Gastrocnemius medialis (tissue), 4 donors: ENCODE measurements around the gene SFI1. TPM values are rescaled to one million over a fixed set of nuclear protein-coding genes. Genes with fewer than 3 reads are reported as not detected.

Source experiments
- ATAC-seq, 2 donors: fragments of 150-250 bp; one replicate each; pipeline ENCODE4 v1.9.1; 2016
- DNase-seq, 2 donors: peaks; one replicate each; pipeline ENCODE4 v3.0.0-alpha.2; 2019
- H3K27ac ChIP-seq, 4 donors: fragments of 200-600 bp; sonication (generic); 1 replicate in 1 of 4; 2 replicates in 3 of 4; pipeline ENCODE4 v1.5.1; 2016 to 2018; ENCODE audit warnings: mild to moderate bottlenecking in 2 of 4, moderate library complexity in 1 of 4
- H3K27me3 ChIP-seq, 3 donors: fragments of 200-600 bp; sonication (generic) in 2 of 3; 1 replicate in 1 of 3; 2 replicates in 2 of 3; pipeline versions ENCODE4 v1.5.1 to v1.6.0; 2016 to 2019; ENCODE audit warnings: mild to moderate bottlenecking in 1 of 3, moderate library complexity in 1 of 3
- H3K36me3 ChIP-seq, 2 donors: fragments of 200-600 bp; sonication (generic) in 1 of 2; one replicate each; pipeline ENCODE4 v1.5.1; 2017 to 2018
- H3K4me1 ChIP-seq, 2 donors: fragments of 200-600 bp; sonication (generic) in 1 of 2; one replicate each; pipeline ENCODE4 v1.5.1; 2016 to 2017; ENCODE audit warnings: mild to moderate bottlenecking in 2 of 2
- H3K4me3 ChIP-seq, 4 donors: fragments of 200-600 bp; sonication (generic) in 3 of 4; 1 replicate in 1 of 4; 2 replicates in 3 of 4; pipeline ENCODE4 v1.5.1; 2016 to 2019; ENCODE audit warnings: mild to moderate bottlenecking in 2 of 4
- H3K9me3 ChIP-seq, 3 donors: fragments of 200-600 bp; sonication (generic) in 2 of 3; 1 replicate in 1 of 3; 2 replicates in 2 of 3; pipeline ENCODE4 v1.5.1; 2016 to 2019
- CTCF ChIP-seq, 5 experiments: fragments of 450-650 bp in 3 of 5; fragments of 200-600 bp in 2 of 5; sonication (generic) in 2 of 5; IDR thresholded peaks in 4 of 5; conservative IDR thresholded peaks in 1 of 5; 1 replicate in 4 of 5; 2 replicates in 1 of 5; pipeline ENCODE4 v1.5.1; 2016 to 2019; ENCODE audit warnings: antibody characterized with exemption in 5 of 5, mild to moderate bottlenecking in 3 of 5, moderate library complexity in 3 of 5
- POLR2A ChIP-seq, 2 donors: fragments of 450-650 bp; IDR thresholded peaks; one replicate each; pipeline ENCODE4 v1.6.1; 2017; ENCODE audit warnings: antibody characterized with exemption in 2 of 2, mild to moderate bottlenecking in 2 of 2, moderate library complexity in 2 of 2
- in situ Hi-C, 4 donors: fragments of 200-750 bp; cut with MboI; loops; one replicate each; pipeline versions ENCODE4 v1.15.0 to v1.8.0; 2017; ENCODE audit warnings: low sequenced_read_pairs in 4 of 4
- intact Hi-C: fragments of 100-400 bp; cut with DNase I; formaldehyde crosslinking; loops from one replicate; pipeline ENCODE4 v1.15.1; 2023; ENCODE audit warnings: low total_unique reads
- total RNA-seq, 4 donors: library from RNA; depleted of rRNA; stranded (reverse); fragments of >200 nt; gene quantifications; one replicate each; pipeline versions ENCODE4 v1.1.0 to v1.2.3, GENCODE V29; 2016

The SFI1 gene
- total RNA-seq, 4 donors from 2014 or later: 1.1 to 12.6 (median 2.7) TPM

DNA sequence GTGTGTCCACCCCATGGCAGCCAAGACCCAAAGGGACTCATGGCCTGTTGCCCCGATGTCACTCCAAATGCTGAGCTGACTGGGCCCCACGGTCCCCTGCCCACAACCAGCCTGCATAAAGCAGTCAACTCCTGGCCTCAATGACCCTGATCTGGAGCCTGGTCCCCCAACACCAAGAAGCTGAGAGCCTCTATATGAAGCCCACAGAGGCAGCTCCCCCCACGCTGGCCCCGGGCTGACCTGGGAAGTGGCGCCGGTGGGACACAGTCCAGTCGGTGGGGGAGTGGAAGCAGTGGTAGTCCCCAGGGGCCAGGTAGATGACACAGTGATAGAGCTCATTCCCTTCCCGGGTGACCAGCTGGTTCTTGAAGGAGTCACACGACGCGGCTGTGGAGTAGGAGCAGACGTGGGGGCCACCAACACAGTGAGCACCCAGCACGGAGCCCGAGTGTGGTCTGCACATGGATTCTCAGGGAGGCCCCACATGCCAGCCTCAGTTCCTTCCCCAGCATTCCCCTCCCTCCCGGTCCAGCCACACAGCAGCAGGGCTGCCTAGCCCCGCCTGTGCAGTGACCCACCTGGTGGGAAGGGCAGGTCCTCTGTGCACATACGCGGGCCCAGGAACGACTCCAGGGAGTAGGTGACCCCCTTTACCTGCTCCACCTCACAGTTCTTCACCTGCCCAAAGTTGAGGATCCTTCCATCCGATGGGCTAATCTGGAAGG is 124.6 kb downstream of the SFI1 start:
- no peak overlapping the region for H3K27ac ChIP-seq
- H3K27me3 ChIP-seq: no peaks in the 10 kb centered on the region
- no peak for ATAC-seq
- no peaks in the 10 kb centered on the region for H3K9me3 ChIP-seq
- in situ Hi-C loops: no loop called here
- H3K4me3 ChIP-seq: no peak overlapping the region
- TF ChIP-seq POLR2A (IDR thresholded peaks at IDR 0.05) (no peak), CTCF (IDR thresholded peaks at IDR 0.05 in 4 of 5, conservative IDR thresholded peaks at IDR 0.05 in 1 of 5) (no peak)
- intact Hi-C loops: no loop called here
- no peak for DNase-seq
- peaks cover 5 to 13% of the 10 kb centered on the region in 2 donors for H3K4me1 ChIP-seq
- H3K36me3 ChIP-seq: peaks cover 0 to 20% of the 10 kb centered on the region in 2 donors

GRCh38 chr22:31621507-31622124 is 125.3 kb downstream of the SFI1 start:
- TF ChIP-seq CTCF (IDR thresholded peaks at IDR 0.05 in 4 of 5, conservative IDR thresholded peaks at IDR 0.05 in 1 of 5) (no peak), POLR2A (IDR thresholded peaks at IDR 0.05) (no peak)
- Histone ChIP-seq H3K36me3 (peaks cover 0 to 20% of the 10 kb centered on the region in 2 donors), H3K4me3 (no peak overlapping the region), H3K4me1 (peaks cover 12 to 13% of the 10 kb centered on the region in 2 donors), H3K9me3 (no peaks in the 10 kb centered on the region), H3K27me3 (no peaks in the 10 kb centered on the region), H3K27ac (no peak overlapping the region)
- DNase-seq: no peak
- in situ Hi-C loops: no loop called here
- intact Hi-C loops: no loop called here
- no peak for ATAC-seq

GRCh38 chr22:31622980-31623379 is 126.6 kb downstream of the SFI1 start:
- no peak overlapping the region for H3K4me3 ChIP-seq
- intact Hi-C loops (no loop called here), in situ Hi-C loops (no loop called here)
- no peaks in the 10 kb centered on the region for H3K9me3 ChIP-seq
- no peaks in the 10 kb centered on the region for H3K27me3 ChIP-seq
- H3K36me3 ChIP-seq: peaks cover 0 to 17% of the 10 kb centered on the region in 2 donors
- H3K27ac ChIP-seq: no peak overlapping the region
- ATAC-seq: no peak
- DNase-seq: no peak
- peaks cover 24 to 25% of the 10 kb centered on the region in 2 donors for H3K4me1 ChIP-seq
- TF ChIP-seq POLR2A (IDR thresholded peaks at IDR 0.05): no peak
- no peak for TF ChIP-seq CTCF (IDR thresholded peaks at IDR 0.05 in 4 of 5, conservative IDR thresholded peaks at IDR 0.05 in 1 of 5)

- intact Hi-C loops: no loop called here
- ATAC-seq: no peak
- Histone ChIP-seq H3K4me1 (peaks cover 32% of the 10 kb centered on the region in 2 donors), H3K27ac (no peak overlapping the region), H3K4me3 (no peak overlapping the region), H3K36me3 (peaks cover 0 to 17% of the 10 kb centered on the region in 2 donors), H3K27me3 (no peaks in the 10 kb centered on the region), H3K9me3 (no peaks in the 10 kb centered on the region)
- DNase-seq: no peak
- in situ Hi-C loops: no loop called here
- TF ChIP-seq POLR2A (IDR thresholded peaks at IDR 0.05) (no peak), CTCF (IDR thresholded peaks at IDR 0.05 in 4 of 5, conservative IDR thresholded peaks at IDR 0.05 in 1 of 5) (no peak)
Observed at GRCh38 chr22:31623592-31624304, 127.4 kb downstream of the SFI1 start.
